Thoracic aorta (tissue), 2 donors: Measurements from ENCODE around the gene GNG14. TPM values are rescaled to one million over a fixed set of nuclear protein-coding genes. Genes with fewer than 3 reads are reported as not detected.
"Not testable (repeated sequence)": the region's sequence is repeated elsewhere in the genome, so short reads cannot be mapped to it uniquely, and the experiment has no call there.

Experiments
- ATAC-seq: fragments of 150-250 bp; one replicate; pipeline ENCODE4 v1.8.0; 2017; ENCODE audit warnings: low read depth; ENCODE audit not compliant: insufficient number of reproducible peaks, low FRiP score
- DNase-seq: peaks from one replicate; pipeline ENCODE4 v3.0.0-alpha.2; 2020; ENCODE audit warnings: low spot score
- H3K27ac ChIP-seq, 2 donors: fragments of 200-600 bp; sonication (generic); 1 replicate in 1 of 2; 2 replicates in 1 of 2; pipeline ENCODE4 v1.5.1; 2016; ENCODE audit warnings: mild to moderate bottlenecking in 2 of 2, moderate library complexity in 2 of 2
- H3K27me3 ChIP-seq: fragments of 200-600 bp; sonication (generic); replicated peaks from 2 replicates; pipeline ENCODE4 v1.6.0; 2016; ENCODE audit warnings: mild to moderate bottlenecking; ENCODE audit not compliant: insufficient read depth
- H3K36me3 ChIP-seq: fragments of 200-600 bp; sonication (generic); one replicate; pipeline ENCODE4 v1.5.1; 2016
- H3K4me1 ChIP-seq, 2 donors: fragments of 200-600 bp; sonication (generic); 1 replicate in 1 of 2; 2 replicates in 1 of 2; pipeline versions ENCODE4 v1.5.1 to v1.6.0; 2016; ENCODE audit warnings: low read depth in 2 of 2, mild to moderate bottlenecking in 1 of 2; ENCODE audit not compliant: control insufficient read depth in 1 of 2
- H3K4me3 ChIP-seq: fragments of 200-600 bp; sonication (generic); 2 replicates; pipeline ENCODE4 v1.5.1; 2016; ENCODE audit warnings: mild to moderate bottlenecking
- H3K9me3 ChIP-seq: fragments of 200-600 bp; sonication (generic); 2 replicates; pipeline ENCODE4 v1.5.1; 2016
- total RNA-seq, 2 donors: library from RNA; depleted of rRNA; stranded (reverse); fragments of >200 nt; gene quantifications; one replicate each; pipeline versions ENCODE4 v1.1.0 to v1.2.3, GENCODE V29; 2016
- TF ChIP-seq, protein P1 (sequence below): fragments of 200-600 bp; sonication (generic); IDR thresholded peaks from one replicate; pipeline ENCODE4 v1.5.1; 2019; ENCODE audit warnings: antibody characterized with exemption

GNG14 gene
- total RNA-seq, 2 donors from 2014 or later, result not detected

DNA sequence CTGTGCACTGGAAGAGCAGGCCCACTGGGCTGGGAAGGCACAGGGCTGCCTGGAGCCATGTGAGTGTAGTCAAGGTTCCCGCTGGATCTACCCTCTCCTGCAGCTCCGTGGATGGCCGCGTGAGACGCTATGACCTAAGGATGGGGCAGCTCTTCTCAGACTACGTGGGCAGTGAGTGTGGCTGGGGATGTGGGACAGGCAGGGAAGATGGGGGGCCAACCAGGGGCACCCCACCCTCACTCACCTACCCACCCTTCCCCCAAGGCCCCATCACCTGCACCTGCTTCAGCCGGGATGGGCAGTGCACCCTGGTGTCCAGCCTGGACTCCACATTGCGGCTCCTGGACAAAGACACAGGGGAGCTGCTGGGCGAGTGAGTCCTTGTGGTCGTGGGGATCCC, 15.1 kb upstream of the GNG14 start:
- ATAC-seq, result no peak
- Histone ChIP-seq H3K4me1 (peaks cover 18 to 25% of the 10 kb centered on the region in 2 donors), H3K27ac (no peak overlapping the region), H3K4me3 (no peak overlapping the region), H3K27me3 (no peaks in the 10 kb centered on the region), H3K36me3 (peaks cover 36% of the 10 kb centered on the region), H3K9me3 (no peaks in the 10 kb centered on the region)
- TF ChIP-seq, protein P1, sequence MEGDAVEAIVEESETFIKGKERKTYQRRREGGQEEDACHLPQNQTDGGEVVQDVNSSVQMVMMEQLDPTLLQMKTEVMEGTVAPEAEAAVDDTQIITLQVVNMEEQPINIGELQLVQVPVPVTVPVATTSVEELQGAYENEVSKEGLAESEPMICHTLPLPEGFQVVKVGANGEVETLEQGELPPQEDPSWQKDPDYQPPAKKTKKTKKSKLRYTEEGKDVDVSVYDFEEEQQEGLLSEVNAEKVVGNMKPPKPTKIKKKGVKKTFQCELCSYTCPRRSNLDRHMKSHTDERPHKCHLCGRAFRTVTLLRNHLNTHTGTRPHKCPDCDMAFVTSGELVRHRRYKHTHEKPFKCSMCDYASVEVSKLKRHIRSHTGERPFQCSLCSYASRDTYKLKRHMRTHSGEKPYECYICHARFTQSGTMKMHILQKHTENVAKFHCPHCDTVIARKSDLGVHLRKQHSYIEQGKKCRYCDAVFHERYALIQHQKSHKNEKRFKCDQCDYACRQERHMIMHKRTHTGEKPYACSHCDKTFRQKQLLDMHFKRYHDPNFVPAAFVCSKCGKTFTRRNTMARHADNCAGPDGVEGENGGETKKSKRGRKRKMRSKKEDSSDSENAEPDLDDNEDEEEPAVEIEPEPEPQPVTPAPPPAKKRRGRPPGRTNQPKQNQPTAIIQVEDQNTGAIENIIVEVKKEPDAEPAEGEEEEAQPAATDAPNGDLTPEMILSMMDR, result no peak
- no peak for DNase-seq

DNA sequence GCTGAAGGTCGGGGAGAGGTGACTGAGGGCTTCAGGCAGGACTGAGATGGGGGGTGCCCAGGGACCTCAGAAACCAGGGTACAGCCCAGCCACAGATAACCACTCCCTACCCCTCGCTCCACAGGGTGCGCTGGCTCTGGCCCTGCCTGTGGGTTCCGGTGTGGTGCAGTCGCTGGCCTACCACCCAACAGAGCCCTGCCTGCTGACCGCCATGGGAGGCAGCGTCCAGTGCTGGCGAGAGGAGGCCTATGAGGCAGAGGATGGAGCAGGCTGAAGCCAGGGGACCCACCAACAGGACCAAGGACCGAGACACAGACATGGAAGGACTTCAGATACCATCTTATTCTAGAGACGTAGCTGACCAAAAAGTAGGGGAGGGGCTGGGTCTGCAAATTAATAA, 12.4 kb upstream of the GNG14 start:
- TF ChIP-seq, protein P1, result no peak
- DNase-seq, result no peak
- Histone ChIP-seq H3K4me1 (peaks cover 5 to 14% of the 10 kb centered on the region in 2 donors), H3K4me3 (no peak overlapping the region), H3K27me3 (no peaks in the 10 kb centered on the region), H3K36me3 (peaks cover 57% of the 10 kb centered on the region), H3K27ac (no peak overlapping the region), H3K9me3 (no peaks in the 10 kb centered on the region)
- ATAC-seq, result no peak

DNA sequence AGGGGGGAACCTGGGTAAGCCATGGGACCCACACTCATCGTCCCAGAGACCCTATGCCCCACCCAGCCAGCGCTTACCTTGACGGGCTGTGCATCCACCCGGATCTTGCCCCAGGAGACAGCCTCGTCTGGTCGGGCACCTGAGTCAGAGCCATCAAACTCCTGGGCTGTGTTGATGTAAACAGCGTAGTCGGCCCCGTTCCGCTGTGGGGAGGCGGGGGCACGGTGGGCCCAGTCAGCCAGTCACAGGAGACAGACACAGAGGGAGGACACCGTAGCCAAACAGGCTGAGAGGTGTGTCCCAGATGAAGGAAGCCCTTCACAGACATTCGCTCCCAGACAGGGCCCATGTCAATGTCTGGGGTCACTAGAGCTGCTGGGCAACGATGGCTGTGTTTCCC, 11.9 kb upstream of the GNG14 start:
- Histone ChIP-seq H3K4me3 (no peak overlapping the region), H3K4me1 (peaks cover 0 to 14% of the 10 kb centered on the region in 2 donors), H3K27ac (no peak overlapping the region), H3K27me3 (no peaks in the 10 kb centered on the region), H3K9me3 (no peaks in the 10 kb centered on the region), H3K36me3 (peaks cover 57% of the 10 kb centered on the region)
- ATAC-seq (no peak), DNase-seq (no peak)
- TF ChIP-seq, protein P1, result no peak

DNA sequence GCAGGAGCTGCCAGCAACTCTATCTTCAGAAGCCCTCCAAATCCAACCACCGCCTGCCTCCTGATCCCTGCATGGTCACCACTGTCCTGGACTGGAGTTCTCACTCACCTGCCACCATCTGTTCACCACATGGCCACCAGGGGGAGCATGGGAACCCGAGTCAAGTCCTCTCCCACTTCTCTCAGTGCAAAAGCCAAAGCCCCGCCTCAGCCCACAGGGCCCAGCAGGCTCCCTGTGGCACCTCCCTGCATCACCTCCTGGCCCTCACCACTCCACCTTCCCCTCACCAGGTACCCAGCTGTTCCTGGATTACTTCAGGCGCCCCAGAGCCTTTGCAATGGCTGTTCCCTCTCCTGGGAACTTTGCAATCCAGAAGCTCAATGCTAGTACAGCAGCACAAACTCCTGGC, 11.4 kb upstream of the GNG14 start:
- Histone ChIP-seq H3K4me3 (no peak overlapping the region), H3K9me3 (no peaks in the 10 kb centered on the region), H3K4me1 (peaks cover 0 to 12% of the 10 kb centered on the region in 2 donors), H3K27me3 (no peaks in the 10 kb centered on the region), H3K27ac (no peak overlapping the region), H3K36me3 (peaks cover 57% of the 10 kb centered on the region)
- TF ChIP-seq, protein P1, result peak; percentile 92
- no peak for ATAC-seq
- DNase-seq, result no peak

DNA sequence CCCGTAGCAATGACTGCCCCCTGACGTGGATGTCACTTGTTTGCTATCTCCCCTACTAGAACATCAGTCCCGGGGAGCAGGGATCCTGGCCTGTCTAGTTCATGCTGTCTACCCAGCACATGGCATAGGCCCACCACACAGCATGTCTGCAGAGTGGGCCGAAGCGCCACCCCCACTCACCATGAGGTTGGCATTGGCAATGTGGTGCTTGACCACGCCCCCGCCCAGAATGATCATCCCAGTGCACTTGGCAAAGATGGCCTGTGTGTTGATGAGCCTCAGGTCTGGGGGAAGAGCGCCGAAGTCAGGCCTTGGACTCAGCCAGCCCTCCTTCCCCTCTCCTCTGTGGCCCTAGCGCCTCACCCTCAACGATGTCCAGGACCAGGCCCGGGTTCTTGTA, 10.9 kb upstream of the GNG14 start:
- ATAC-seq, result no peak

DNA sequence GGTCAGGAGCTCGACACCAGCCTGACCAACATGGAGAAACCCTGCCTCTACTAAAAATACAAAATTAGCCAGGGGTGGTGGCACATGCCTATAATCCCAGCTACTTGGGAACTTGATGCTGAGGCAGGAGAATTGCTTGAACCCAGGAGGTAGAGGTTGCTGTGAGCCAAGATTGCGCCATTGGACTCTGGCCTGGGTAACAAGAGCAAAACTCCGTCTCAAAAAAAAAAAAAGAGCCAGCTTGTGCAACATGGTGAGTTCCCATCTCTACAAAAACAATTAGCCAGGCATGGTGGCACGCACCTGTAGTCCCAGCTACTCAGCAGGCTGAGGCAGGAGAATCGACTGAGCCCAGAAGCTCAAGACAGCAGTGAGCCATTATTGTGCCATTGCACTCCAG, 9.8 kb upstream of the GNG14 start:
- not testable (repeated sequence) for ATAC-seq, H3K9me3 ChIP-seq, H3K27me3 ChIP-seq, H3K4me3 ChIP-seq, DNase-seq, H3K27ac ChIP-seq
- H3K4me1 ChIP-seq, result peaks cover 0 to 12% of the 10 kb centered on the region in 2 donors
- H3K36me3 ChIP-seq, result peaks cover 55% of the 10 kb centered on the region

More for the DNA sequence above, 10.9 kb upstream of the GNG14 start:
- Histone ChIP-seq H3K4me1 (peaks cover 0 to 12% of the 10 kb centered on the region in 2 donors), H3K27ac (no peak overlapping the region), H3K9me3 (no peaks in the 10 kb centered on the region), H3K27me3 (no peaks in the 10 kb centered on the region), H3K36me3 (peaks cover 57% of the 10 kb centered on the region), H3K4me3 (no peak overlapping the region)
- TF ChIP-seq, protein P1, result no peak
- no peak for DNase-seq
